ENCODE data around the gene TMEM132C. TPM values are rescaled to one million over a fixed set of nuclear protein-coding genes. Genes with fewer than 3 reads are reported as not detected.

Gene TMEM132C
- polyA plus RNA-seq, 1 of the 3 experiments (the other 2 are of a cell fraction): not detected

DNA sequence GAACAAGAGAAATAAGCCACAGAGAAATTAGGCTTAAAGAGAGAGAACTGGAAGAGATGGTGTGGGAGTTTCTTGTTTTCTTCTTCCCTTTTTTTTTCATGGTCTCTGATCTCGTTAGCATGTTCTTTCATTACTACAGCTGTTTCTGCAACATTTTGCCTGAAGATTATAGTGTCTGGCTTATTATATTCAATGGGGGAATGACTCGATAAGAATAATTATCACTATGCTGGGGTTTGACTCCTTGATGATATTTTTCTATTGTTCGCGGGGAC, 70.0 kb downstream of the TMEM132C start:
- Histone ChIP-seq H3K27ac (ENCODE audit: low read depth in 2 of 2, low read length in 1 of 2) (no peak overlapping the region), H3K27me3 (ENCODE audit: insufficient read depth) (no peaks in the 10 kb centered on the region), H2AFZ (ENCODE audit: low read depth) (no peak overlapping the region), H3K79me2 (ENCODE audit: insufficient read depth) (no peaks in the 10 kb centered on the region), H3K9me2 (no peaks in the 10 kb centered on the region), H3K36me3 (replicated peaks in 1 of 2; ENCODE audit: control insufficient read depth in 1 of 2, insufficient read depth in 2 of 2, low read length in 1 of 2) (no peaks in the 10 kb centered on the region), H3K4me1 (ENCODE audit: control insufficient read depth in 1 of 2, insufficient read depth in 2 of 2, low read depth in 1 of 2, low read length in 1 of 2) (no peaks in the 10 kb centered on the region), H3F3A (replicated peaks; ENCODE audit: insufficient read depth) (no peaks in the 10 kb centered on the region), H3K9me3 (peaks cover 6% of the 10 kb centered on the region; the same call in 1 of the 2 replicates), H3K4me2 (no peak overlapping the region), H3K4me3 (ENCODE audit: low read depth in 2 of 2, low read length in 1 of 2) (no peak overlapping the region), H3K9ac (no peak overlapping the region), H4K20me1 (ENCODE audit: insufficient read depth) (no peaks in the 10 kb centered on the region)
- 29% methylated on average over 4 of the region's 4 CpGs for whole genome bisulfite sequencing (ENCODE audit: low lambda C conversion rate)
- DNase-seq: no peak
- ChIA-PET CTCF (no interaction called here), POLR2A (no interaction called here)
- TF ChIP-seq TAF1 (IDR thresholded peaks at IDR 0.05; ENCODE audit: borderline replicate concordance, low read depth, low read length): no peak
- TF ChIP-seq SMC3 (IDR thresholded peaks at IDR 0.05; ENCODE audit: low read depth, low read length): no peak
- no peak for TF ChIP-seq RCOR1 (IDR thresholded peaks at IDR 0.05; ENCODE audit: low read length)

DNA sequence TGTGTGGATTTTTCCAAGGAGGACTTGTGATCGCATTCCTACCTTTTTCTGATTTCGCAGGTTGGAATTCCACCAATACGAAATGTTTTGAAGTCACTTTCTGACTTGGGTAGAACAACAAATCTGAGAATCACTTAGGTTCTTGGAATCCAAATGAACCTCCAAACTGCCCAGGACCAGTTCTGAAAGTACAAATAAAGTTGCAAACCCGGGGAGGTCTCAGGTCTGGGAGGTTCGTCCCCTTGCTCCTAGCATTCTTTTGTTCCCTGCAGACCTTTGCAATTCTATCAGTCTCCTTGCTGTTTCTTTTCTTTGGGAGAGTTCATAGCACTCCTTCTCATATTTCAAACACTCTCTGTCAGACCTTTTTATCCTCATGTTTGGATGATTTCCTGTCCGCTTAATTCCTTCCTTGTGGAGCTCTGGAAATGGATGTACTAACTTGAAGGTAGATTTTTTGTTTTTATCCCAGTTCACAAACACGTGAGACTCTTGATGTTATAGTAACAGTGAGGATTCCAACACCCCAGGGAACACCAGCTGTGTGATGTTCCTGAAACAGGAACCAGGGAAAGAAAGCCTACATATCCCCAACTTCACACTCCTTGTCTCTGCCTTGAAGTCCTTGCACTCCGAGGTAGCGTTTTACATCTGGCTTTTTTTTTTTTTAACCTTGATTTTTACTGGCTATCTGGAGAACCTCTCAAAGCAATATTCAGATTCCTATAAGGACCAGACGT, 70.6 kb downstream of the TMEM132C start:
- CTCF ChIA-PET: no interaction called here
- 22% methylated on average over 10 of the region's 10 CpGs for WGBS (ENCODE audit: low lambda C conversion rate)
- no peaks in the 10 kb centered on the region for H3K27me3 ChIP-seq (ENCODE audit: insufficient read depth)

DNA sequence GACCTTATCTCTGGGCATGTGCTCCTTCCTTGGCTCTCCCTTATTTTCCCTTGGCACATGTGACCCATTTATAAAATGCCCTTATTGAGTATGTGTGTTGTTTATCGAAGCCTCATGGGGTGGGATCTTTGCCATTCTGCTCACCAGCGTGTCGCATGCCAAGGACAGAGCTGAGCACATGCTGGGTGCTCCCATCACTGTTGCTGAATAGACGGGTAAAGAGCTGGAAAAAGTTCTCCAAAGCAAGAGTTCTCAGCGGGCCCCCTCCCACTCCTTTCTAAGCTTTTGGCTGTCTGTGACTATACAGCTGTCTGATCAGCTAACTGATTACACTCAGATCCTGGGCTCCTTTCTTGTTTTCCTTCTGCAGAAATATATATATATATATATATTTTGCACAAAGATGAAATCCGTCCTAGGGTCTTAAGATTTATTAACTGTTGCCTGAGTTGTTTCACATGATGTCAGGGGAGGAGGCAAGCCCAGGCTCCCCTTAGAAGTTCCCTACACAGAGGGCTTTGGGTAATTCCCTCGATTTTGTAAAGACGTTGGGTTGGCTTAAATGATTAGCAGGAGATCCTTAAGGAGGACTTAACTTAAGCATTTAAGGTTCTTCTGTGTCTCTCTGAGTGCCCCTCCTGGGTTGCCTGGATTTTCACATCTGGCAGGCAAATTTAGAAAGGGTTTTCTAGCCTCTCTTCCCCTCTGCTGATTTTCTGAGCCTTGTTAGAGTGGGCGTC, 71.6 kb downstream of the TMEM132C start:
- H3F3A ChIP-seq (replicated peaks; ENCODE audit: insufficient read depth): no peaks in the 10 kb centered on the region
- no peak overlapping the region for H3K4me3 ChIP-seq (ENCODE audit: low read depth in 2 of 2, low read length in 1 of 2)
- H3K9ac ChIP-seq: no peak overlapping the region
- no peaks in the 10 kb centered on the region for H3K36me3 ChIP-seq (replicated peaks in 1 of 2; ENCODE audit: control insufficient read depth in 1 of 2, insufficient read depth in 2 of 2, low read length in 1 of 2)
- no peak overlapping the region for H3K4me2 ChIP-seq
- TF ChIP-seq, protein P1, sequence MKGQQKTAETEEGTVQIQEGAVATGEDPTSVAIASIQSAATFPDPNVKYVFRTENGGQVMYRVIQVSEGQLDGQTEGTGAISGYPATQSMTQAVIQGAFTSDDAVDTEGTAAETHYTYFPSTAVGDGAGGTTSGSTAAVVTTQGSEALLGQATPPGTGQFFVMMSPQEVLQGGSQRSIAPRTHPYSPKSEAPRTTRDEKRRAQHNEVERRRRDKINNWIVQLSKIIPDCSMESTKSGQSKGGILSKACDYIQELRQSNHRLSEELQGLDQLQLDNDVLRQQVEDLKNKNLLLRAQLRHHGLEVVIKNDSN (IDR thresholded peaks at IDR 0.05; ENCODE audit: borderline replicate concordance, low read depth): no peak
- TF ChIP-seq GABPA (IDR thresholded peaks at IDR 0.05; ENCODE audit: low read depth) (no peak), RCOR1 (IDR thresholded peaks at IDR 0.05; ENCODE audit: low read length) (no peak), NFIC (IDR thresholded peaks at IDR 0.05; ENCODE audit: borderline replicate concordance) (no peak), FOXM1 (IDR thresholded peaks at IDR 0.05; ENCODE audit: low read depth) (no peak)
- TF ChIP-seq, protein P2, sequence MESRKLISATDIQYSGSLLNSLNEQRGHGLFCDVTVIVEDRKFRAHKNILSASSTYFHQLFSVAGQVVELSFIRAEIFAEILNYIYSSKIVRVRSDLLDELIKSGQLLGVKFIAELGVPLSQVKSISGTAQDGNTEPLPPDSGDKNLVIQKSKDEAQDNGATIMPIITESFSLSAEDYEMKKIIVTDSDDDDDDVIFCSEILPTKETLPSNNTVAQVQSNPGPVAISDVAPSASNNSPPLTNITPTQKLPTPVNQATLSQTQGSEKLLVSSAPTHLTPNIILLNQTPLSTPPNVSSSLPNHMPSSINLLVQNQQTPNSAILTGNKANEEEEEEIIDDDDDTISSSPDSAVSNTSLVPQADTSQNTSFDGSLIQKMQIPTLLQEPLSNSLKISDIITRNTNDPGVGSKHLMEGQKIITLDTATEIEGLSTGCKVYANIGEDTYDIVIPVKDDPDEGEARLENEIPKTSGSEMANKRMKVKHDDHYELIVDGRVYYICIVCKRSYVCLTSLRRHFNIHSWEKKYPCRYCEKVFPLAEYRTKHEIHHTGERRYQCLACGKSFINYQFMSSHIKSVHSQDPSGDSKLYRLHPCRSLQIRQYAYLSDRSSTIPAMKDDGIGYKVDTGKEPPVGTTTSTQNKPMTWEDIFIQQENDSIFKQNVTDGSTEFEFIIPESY (IDR thresholded peaks at IDR 0.05; ENCODE audit: borderline replicate concordance, low read depth): no peak
- TF ChIP-seq, protein P3, sequence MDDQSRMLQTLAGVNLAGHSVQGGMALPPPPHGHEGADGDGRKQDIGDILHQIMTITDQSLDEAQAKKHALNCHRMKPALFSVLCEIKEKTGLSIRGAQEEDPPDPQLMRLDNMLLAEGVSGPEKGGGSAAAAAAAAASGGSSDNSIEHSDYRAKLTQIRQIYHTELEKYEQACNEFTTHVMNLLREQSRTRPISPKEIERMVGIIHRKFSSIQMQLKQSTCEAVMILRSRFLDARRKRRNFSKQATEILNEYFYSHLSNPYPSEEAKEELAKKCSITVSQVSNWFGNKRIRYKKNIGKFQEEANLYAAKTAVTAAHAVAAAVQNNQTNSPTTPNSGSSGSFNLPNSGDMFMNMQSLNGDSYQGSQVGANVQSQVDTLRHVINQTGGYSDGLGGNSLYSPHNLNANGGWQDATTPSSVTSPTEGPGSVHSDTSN (IDR thresholded peaks at IDR 0.05): no peak
- H4K20me1 ChIP-seq (ENCODE audit: insufficient read depth): no peaks in the 10 kb centered on the region
- H3K27me3 ChIP-seq (ENCODE audit: insufficient read depth): no peaks in the 10 kb centered on the region
- H3K9me2 ChIP-seq: no peaks in the 10 kb centered on the region
- no peaks in the 10 kb centered on the region for H3K4me1 ChIP-seq (ENCODE audit: control insufficient read depth in 1 of 2, insufficient read depth in 2 of 2, low read depth in 1 of 2, low read length in 1 of 2)
- no peak overlapping the region for H2AFZ ChIP-seq (ENCODE audit: low read depth)
- peaks cover 8% of the 10 kb centered on the region; the same call in 1 of the 2 replicates for H3K9me3 ChIP-seq
- POLR2A ChIA-PET: no interaction called here
- CTCF ChIA-PET: no interaction called here
- H3K27ac ChIP-seq (ENCODE audit: low read depth in 2 of 2, low read length in 1 of 2): no peak overlapping the region
- no peak for DNase-seq
- WGBS (ENCODE audit: low lambda C conversion rate): 17% methylated on average over 9 of the region's 9 CpGs
- no peaks in the 10 kb centered on the region for H3K79me2 ChIP-seq (ENCODE audit: insufficient read depth)

More for the DNA sequence above, 70.6 kb downstream of the TMEM132C start:
- Histone ChIP-seq H3K9ac (no peak overlapping the region), H2AFZ (ENCODE audit: low read depth) (no peak overlapping the region), H3K4me3 (ENCODE audit: low read depth in 2 of 2, low read length in 1 of 2) (no peak overlapping the region), H3K4me1 (ENCODE audit: control insufficient read depth in 1 of 2, insufficient read depth in 2 of 2, low read depth in 1 of 2, low read length in 1 of 2) (no peaks in the 10 kb centered on the region), H3K27ac (ENCODE audit: low read depth in 2 of 2, low read length in 1 of 2) (no peak overlapping the region), H3K79me2 (ENCODE audit: insufficient read depth) (no peaks in the 10 kb centered on the region), H3K9me3 (peaks cover 6% of the 10 kb centered on the region; the same call in 1 of the 2 replicates), H4K20me1 (ENCODE audit: insufficient read depth) (no peaks in the 10 kb centered on the region), H3K36me3 (replicated peaks in 1 of 2; ENCODE audit: control insufficient read depth in 1 of 2, insufficient read depth in 2 of 2, low read length in 1 of 2) (no peaks in the 10 kb centered on the region), H3F3A (replicated peaks; ENCODE audit: insufficient read depth) (no peaks in the 10 kb centered on the region), H3K4me2 (no peak overlapping the region), H3K9me2 (no peaks in the 10 kb centered on the region)
- no peak for TF ChIP-seq YY1 (IDR thresholded peaks at IDR 0.05; ENCODE audit: low read depth)
- no peak for TF ChIP-seq FOSL2 (IDR thresholded peaks at IDR 0.05; ENCODE audit: borderline replicate concordance, low read depth)
- TF ChIP-seq RAD21 (IDR thresholded peaks at IDR 0.05; ENCODE audit: low read length): no peak
- no peak for TF ChIP-seq RXRA (IDR thresholded peaks at IDR 0.05; ENCODE audit: borderline replicate concordance, low read depth)
- TF ChIP-seq EZH2phosphoT487 (IDR thresholded peaks at IDR 0.05; ENCODE audit: borderline replicate concordance, low read depth): no peak
- TF ChIP-seq GABPA (IDR thresholded peaks at IDR 0.05; ENCODE audit: low read depth): no peak
- no peak for TF ChIP-seq ELF1 (IDR thresholded peaks at IDR 0.05)
- TF ChIP-seq, protein P4, sequence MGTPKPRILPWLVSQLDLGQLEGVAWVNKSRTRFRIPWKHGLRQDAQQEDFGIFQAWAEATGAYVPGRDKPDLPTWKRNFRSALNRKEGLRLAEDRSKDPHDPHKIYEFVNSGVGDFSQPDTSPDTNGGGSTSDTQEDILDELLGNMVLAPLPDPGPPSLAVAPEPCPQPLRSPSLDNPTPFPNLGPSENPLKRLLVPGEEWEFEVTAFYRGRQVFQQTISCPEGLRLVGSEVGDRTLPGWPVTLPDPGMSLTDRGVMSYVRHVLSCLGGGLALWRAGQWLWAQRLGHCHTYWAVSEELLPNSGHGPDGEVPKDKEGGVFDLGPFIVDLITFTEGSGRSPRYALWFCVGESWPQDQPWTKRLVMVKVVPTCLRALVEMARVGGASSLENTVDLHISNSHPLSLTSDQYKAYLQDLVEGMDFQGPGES (IDR thresholded peaks at IDR 0.05; ENCODE audit: low read depth, low read length): no peak
- no peak for TF ChIP-seq JUND (IDR thresholded peaks at IDR 0.05)
- no peak for TF ChIP-seq GATA2 (CRISPR knock-in tag; IDR thresholded peaks at IDR 0.05)
- no peak for DNase-seq
- POLR2A ChIA-PET: no interaction called here

Measured in SK-N-SH (cell line).